Stimulated activated CD4-positive, alpha-beta T cell treated with anti-CD3 and anti-CD28 coated beads, Interleukin-15, amount 100 ng/mL, for 1 hour (primary cell): ENCODE data around the gene MPPED2.

Experiments used
- DNase-seq, 2 donors: peaks; one replicate each; pipeline ENCODE4 v3.0.0-alpha.2; 2020; ENCODE audit warnings: low read depth in 1 of 2, low spot score in 1 of 2

MPPED2 gene

DNA sequence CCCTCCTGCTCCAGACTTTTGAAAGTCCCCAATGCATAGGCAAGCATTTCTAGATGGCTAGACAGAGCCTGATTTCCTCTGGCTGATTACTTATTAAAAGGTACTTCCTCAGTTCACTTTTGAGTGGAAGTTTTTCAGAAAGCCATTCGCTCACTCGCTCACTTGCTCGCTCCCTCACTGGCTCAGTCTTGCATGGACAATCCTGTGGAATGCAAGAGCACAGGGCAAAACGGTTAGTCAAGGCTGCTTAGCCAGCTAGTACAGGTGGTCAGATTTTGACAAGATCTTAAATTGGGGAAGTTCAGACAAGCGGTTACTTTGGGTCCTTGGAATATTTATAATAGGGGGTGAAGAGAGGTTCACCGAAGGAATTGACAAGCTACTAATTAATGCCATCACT lies 162.3 kb downstream of the MPPED2 start:
- DNase-seq = no peak

DNA sequence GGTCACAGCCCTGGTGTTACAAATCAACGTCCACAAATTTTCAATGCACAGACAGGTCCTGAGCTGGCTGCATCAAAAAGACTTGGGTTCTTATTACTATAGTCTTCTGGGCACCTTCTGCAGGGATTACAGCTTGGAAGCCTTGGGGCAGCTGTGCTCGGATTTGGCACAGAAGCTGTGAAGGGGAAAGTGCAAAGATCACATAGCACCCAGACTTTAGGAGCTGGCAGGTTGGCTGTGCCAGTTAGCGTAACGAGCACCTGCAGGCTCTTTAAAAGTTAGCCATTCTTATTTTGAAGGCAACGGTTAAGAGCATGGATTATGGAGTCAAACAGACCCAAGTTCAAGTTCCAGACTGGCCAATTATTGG lies 162.9 kb downstream of the MPPED2 start:
- DNase-seq = no peak

DNA sequence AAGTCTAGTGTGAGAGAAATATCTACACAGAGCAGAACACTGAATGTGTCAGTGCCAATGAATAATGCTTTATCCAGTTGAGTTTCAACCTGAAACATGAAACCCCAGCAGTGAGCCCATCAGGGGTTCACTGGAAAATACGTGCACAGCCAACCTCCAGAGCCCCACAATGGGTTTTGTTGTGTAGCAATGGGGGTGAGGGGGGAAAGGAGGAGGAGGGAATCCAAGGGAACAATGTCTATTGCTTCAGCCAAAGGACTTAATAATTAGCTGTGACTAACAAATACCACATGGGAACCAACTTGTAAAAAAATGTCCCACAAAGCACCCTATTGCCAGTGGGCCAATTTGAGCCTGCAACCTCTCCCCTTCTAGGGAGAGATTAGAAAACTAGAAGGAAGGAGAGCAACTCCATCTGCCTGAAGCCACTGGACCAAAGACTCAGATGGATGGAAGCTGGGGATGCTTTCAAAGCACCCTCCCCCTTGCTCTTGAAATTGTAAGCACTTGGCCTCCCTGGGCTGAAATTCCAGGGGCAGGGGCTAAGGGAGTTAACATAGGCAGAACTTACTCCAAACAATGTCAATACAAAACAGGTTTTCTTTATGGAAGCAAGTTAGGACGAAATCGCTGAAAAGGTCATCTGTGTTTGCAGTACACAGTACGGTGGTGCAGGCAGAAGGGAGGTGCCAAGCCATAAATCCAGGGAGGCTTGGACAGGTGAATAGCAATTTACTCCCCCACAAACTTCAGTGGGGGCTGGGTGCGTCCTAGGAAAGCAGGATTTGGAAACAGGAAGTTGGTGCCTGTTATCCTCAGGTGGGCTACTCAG lies 163.5 kb downstream of the MPPED2 start:
- DNase-seq = no peak

GRCh38 chr11:30420233-30420787 lies 165.8 kb downstream of the MPPED2 start:
- no peak for DNase-seq

GRCh38 chr11:30414806-30415205 lies 171.3 kb downstream of the MPPED2 start:
- DNase-seq = no peak

- no peak for DNase-seq
Measured at GRCh38 chr11:30414244-30414643, 171.9 kb downstream of the MPPED2 start.

DNA sequence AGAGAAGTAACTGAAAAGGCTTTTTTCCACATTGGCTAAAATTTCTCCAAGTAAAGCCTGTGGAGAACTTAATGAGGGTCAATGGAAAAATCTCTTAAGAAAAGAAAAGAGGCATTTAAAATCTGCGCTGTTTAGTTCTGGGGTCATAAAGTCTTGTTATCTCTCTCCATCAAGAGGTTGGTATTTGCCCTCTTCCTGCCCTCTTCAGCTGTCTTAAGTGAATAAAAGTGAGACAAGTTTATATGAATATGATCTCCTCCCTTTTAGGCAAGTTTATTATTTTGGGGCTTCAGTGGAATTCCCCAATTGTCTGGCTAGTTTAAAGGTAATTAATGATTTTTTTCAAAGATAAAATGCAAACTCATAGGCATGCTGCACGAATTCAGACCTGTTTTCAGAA lies 173.6 kb downstream of the MPPED2 start:
- DNase-seq = no peak

- DNase-seq = no peak
Measured at GRCh38 chr11:30411383-30411782, 174.8 kb downstream of the MPPED2 start.

DNA sequence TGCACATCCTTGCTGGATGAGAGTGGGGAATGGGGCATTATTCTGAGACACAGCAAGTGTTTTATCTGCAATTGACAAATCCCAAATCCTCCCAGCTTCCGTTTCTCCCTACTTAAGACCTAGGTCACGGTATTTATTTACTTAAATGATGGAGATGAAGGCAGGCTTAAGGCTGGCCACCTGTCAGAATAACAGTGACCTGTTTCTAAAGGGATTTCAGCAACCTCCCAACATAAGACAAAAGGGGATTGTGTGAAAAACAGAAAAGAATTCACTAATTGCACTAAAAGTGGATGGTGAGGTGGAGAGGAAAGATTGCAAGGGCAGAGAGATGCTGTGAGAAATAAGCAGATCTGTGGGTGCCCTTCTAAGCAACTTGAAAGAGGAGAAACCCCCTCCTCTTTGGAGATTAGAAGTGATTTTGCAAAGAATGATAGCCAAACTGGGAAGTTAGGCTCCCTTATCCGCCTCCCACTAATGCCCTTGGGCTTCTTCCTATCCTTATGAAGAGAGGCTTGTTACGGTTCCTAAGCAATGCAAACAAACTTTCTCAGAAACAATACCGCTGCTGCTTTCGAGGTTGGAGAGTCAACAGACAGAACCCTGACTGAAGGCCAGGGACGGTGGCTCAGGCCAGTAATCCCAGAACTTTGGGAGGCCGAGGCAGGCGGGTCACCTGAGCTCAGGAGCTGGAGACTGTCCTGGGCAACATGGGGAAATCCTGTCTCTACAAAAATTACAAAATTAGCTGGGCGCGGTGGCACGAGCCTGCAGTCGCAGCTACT lies 179.0 kb downstream of the MPPED2 start:
- DNase-seq = no peak

- DNase-seq = no peak
Measured at GRCh38 chr11:30405385-30405784, 180.8 kb downstream of the MPPED2 start.

- DNase-seq = no peak
Measured at GRCh38 chr11:30404136-30404535, 182.0 kb downstream of the MPPED2 start.

GRCh38 chr11:30395751-30396150 lies 190.4 kb downstream of the MPPED2 start:
- no peak for DNase-seq

GRCh38 chr11:30393012-30393411 lies 193.1 kb downstream of the MPPED2 start:
- no peak for DNase-seq

- DNase-seq = no peak
Measured at GRCh38 chr11:30392221-30392784, 193.8 kb downstream of the MPPED2 start.

GRCh38 chr11:30388957-30389356 lies 197.2 kb downstream of the MPPED2 start:
- DNase-seq = no peak

DNA sequence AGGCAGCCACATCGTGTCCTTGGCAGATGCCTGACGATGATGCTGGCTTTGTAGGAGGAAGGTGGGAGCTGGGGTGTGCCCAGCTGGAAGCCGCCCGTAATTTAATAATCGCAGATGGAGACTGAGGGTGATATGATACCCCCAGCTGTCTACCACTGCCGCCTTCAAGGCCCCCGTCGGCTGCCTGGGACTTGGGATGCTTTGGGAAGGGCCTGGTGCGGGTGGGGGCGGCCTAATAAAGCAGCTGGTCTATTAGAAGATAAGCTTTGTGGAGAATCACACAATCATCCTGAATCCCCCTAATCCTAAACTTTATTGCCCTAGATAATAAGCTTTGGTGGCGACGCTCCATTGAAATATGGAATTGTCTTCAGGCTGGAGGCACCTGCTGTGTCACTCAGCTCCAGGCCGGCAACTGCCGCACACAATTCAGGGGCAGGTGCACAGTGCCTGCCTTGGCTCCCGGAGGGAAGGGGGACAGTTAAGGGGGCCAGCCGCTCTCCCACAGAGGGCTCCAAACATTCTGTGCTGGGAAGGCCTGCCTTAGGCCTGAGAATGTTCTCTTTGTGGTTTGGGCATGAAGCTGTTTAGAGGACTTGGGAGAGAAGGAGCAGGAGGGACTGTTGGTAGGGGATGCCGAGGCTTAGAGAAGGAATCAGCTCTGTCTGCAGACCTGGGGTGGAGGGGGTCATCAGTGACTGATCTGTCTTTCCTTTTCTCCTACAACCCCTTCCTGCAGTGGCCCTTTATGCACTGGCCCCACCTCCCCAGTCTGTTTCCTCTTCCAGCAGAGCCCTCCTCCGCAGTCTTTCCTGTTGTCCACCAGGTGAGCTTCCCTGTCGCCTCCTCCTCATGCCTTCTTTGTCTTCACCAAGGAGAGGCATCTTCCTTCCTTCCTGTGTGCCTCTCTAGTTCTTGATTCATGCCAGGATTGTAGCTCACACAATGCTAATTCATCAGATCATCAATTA lies 198.0 kb downstream of the MPPED2 start:
- DNase-seq = no peak

DNA sequence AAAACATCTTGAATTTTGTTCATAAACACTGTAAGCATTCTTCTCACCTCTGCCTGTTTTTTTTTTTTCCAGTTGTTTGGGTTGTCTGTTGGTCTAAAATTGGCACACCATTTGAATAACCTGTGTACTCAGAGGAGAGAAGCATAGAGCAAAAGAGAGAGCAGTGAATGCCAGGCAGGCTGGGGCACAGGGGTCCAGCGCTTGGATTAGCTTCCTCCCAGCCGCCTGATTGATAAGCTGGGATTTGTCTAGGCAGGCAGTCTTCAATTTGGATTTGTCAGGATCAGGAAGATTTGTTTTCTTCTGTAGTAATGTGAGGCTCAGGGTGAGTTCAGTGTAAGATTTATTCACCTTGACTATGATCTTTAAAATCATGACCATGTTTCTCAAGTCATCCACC lies 204.3 kb downstream of the MPPED2 start:
- no peak for DNase-seq

GRCh38 chr11:30380846-30381245 lies 205.3 kb downstream of the MPPED2 start:
- no peak for DNase-seq

DNA sequence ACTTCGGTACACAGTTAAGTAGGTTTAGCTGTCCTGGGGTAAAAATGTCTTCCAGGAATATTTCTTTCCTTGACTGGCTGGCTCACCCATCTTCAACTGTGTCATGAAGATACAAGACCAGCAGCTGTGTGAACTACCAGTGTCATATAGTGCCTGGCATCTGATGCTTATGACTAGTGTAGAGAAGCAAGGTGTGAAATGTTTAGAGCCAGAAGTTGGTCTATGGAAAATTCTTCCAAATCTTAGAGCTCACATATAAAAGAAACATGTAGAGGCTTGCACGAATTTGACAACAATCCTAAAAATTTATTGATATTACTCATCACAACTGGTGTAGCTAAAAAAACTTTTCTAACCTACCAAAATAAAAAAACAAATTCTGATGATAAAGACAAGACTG lies 208.8 kb downstream of the MPPED2 start:
- DNase-seq = no peak

GRCh38 chr11:30370164-30370563 lies 216.0 kb downstream of the MPPED2 start:
- DNase-seq = no peak

DNA sequence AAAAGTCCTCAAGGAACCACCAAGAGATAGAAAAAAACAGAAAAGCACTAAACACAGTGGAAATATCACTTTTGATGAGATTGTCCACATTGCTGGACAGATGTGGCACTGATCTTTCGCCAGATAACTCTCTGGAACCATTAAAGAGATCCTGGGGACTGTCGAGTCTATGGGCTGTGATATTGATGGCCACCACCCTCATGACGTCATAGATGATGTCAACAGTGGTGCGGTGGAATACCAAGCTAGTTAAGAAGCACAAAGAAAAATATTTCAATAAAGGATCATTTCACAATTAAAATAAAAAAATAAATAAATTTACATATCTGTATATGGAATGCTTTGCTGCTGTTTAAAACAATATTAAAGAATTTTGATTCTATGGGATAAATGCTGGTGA lies 217.8 kb downstream of the MPPED2 start:
- no peak for DNase-seq
